Right atrium auricular region (tissue), 2 donors: ENCODE data around the gene SGCA. TPM values are rescaled to one million over a fixed set of nuclear protein-coding genes. Genes with fewer than 3 reads are reported as not detected.

Experiments used
- DNase-seq: peaks from one replicate; pipeline ENCODE4 v3.0.0-alpha.2; 2019; ENCODE audit warnings: low spot score
- H3K27ac ChIP-seq, 2 donors: fragments of 200-600 bp; sonication (generic); 1 replicate in 1 of 2; 2 replicates in 1 of 2; pipeline ENCODE4 v1.5.1; 2016 to 2019
- H3K27me3 ChIP-seq, 2 donors: fragments of 200-600 bp; sonication (generic); one replicate each; pipeline versions ENCODE4 v1.5.1 to v1.6.0; 2017 to 2019
- H3K36me3 ChIP-seq: fragments of 200-600 bp; sonication (generic); one replicate; pipeline ENCODE4 v1.5.1; 2016
- H3K4me1 ChIP-seq, 2 donors: fragments of 200-600 bp; sonication (generic); one replicate each; pipeline versions ENCODE4 v1.5.1 to v1.6.0; 2017 to 2019
- H3K4me3 ChIP-seq, 2 donors: fragments of 200-600 bp; sonication (generic); 1 replicate in 1 of 2; 2 replicates in 1 of 2; pipeline ENCODE4 v1.5.1; 2017 to 2019; ENCODE audit warnings: mild to moderate bottlenecking in 1 of 2, moderate library complexity in 1 of 2
- H3K9me3 ChIP-seq, 2 donors: fragments of 200-600 bp; sonication (generic); one replicate each; pipeline ENCODE4 v1.5.1; 2019
- total RNA-seq, 2 donors: library from RNA; depleted of rRNA; stranded (reverse); fragments of >200 nt; gene quantifications; one replicate each; pipeline ENCODE4 v1.1.0, GENCODE V29; 2016
- TF ChIP-seq, protein P1 (sequence below), 2 donors: fragments of 200-600 bp; sonication (generic); IDR thresholded peaks; one replicate each; pipeline ENCODE4 v1.5.1; 2019; ENCODE audit warnings: antibody characterized with exemption in 2 of 2

Gene SGCA
- total RNA-seq, 2 donors from 2014 or later, result 120 to 207 TPM

DNA sequence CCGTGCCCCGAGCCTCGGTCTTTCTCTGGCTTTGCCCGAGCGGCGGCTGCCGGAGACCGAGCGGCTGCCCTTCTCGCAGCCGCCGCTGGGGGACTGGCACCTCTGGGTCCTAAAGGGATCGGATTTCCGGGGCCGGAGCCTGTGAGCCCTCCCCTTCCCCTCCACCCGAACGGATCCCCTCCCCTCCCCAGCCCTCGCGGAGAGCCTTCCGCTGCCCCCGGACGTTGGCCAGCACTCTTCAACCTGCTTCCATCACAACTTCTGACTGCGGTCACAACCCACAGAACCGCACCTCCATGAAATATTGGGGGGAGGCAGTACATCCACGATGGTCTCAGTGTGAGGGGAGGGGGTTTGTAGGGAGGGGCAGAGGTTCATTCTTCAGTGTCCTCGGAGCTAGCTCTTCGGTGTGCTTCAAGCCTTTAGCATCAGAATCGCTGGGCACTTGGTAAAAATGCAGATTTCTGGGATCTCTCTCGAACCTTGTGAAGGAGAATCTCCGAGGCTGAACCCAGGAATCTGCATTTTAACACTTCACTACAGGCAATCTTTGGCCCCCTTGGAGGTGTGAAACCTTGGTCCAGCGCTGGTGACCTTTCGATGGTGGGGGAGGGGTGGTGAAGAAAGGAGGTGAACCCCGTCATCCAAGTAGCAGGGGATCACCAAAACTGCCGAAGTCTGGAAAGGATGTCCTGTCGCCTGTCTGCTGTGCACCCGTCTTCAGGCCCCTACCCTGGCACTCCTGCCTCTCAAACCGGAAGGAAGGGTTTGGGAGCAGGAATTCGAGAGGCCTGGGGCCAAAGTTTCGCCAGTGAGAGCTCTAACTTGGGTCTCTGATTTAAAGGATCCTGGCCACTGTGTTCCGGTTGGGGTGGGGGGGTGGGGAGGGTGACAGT is 14.5 kb upstream of the SGCA start:
- TF ChIP-seq, protein P1, sequence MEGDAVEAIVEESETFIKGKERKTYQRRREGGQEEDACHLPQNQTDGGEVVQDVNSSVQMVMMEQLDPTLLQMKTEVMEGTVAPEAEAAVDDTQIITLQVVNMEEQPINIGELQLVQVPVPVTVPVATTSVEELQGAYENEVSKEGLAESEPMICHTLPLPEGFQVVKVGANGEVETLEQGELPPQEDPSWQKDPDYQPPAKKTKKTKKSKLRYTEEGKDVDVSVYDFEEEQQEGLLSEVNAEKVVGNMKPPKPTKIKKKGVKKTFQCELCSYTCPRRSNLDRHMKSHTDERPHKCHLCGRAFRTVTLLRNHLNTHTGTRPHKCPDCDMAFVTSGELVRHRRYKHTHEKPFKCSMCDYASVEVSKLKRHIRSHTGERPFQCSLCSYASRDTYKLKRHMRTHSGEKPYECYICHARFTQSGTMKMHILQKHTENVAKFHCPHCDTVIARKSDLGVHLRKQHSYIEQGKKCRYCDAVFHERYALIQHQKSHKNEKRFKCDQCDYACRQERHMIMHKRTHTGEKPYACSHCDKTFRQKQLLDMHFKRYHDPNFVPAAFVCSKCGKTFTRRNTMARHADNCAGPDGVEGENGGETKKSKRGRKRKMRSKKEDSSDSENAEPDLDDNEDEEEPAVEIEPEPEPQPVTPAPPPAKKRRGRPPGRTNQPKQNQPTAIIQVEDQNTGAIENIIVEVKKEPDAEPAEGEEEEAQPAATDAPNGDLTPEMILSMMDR (IDR thresholded peaks at IDR 0.05), result peak; percentile 64 to 72
- peak; percentile 88 for DNase-seq
- peak overlapping the region; percentile 78 to 87 for H3K4me3 ChIP-seq
- no peaks in the 10 kb centered on the region for H3K27me3 ChIP-seq
- H3K4me1 ChIP-seq, result peaks cover 0 to 81% of the 10 kb centered on the region in 2 donors
- no peaks in the 10 kb centered on the region for H3K9me3 ChIP-seq
- no peaks in the 10 kb centered on the region for H3K36me3 ChIP-seq
- H3K27ac ChIP-seq, result peak overlapping the region; percentile 94 to 95

GRCh38 chr17:50151937-50152547 is 13.8 kb upstream of the SGCA start:
- Histone ChIP-seq H3K4me3 (peak overlapping the region; percentile 78 to 87), H3K9me3 (no peaks in the 10 kb centered on the region), H3K36me3 (no peaks in the 10 kb centered on the region), H3K27me3 (no peaks in the 10 kb centered on the region), H3K27ac (peak overlapping the region; percentile 94 to 95), H3K4me1 (peaks cover 0 to 74% of the 10 kb centered on the region in 2 donors)
- TF ChIP-seq, protein P1 (IDR thresholded peaks at IDR 0.05), result no peak
- DNase-seq, result peak; percentile 87

GRCh38 chr17:50152736-50153135 is 13.1 kb upstream of the SGCA start:
- H3K4me3 ChIP-seq, result peak overlapping the region in 1 of 2 donors; percentile 87
- no peaks in the 10 kb centered on the region for H3K27me3 ChIP-seq
- TF ChIP-seq, protein P1 (IDR thresholded peaks at IDR 0.05), result no peak
- H3K36me3 ChIP-seq, result no peaks in the 10 kb centered on the region
- H3K9me3 ChIP-seq, result no peaks in the 10 kb centered on the region
- no peak for DNase-seq
- H3K27ac ChIP-seq, result peak overlapping the region; percentile 94 to 95
- H3K4me1 ChIP-seq, result peaks cover 0 to 67% of the 10 kb centered on the region in 2 donors

- DNase-seq, result peak; percentile 86
- TF ChIP-seq, protein P1 (IDR thresholded peaks at IDR 0.05), result no peak
- no peaks in the 10 kb centered on the region for H3K27me3 ChIP-seq
Measured at GRCh38 chr17:50153650-50154575, 11.9 kb upstream of the SGCA start.

DNA sequence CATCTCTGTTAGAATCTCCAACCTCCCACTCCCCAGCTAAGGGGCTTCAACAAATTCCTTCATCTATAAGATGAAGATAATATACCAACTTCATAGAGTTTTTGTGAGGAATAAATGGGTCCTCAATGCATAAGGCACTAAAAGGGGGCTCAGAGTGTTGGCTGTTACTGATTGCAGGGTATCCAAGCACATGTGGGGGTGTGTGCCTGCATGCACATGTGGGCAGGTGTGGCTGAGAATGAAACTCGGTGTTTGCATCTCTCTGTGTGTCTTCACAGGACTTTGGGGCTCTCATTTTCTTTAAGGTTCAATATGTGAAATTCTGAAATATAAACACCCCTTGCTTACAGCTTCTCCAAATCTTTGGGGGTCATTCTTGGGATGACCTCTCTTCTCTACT is 11.2 kb upstream of the SGCA start:
- no peak for DNase-seq
- no peaks in the 10 kb centered on the region for H3K27me3 ChIP-seq

More at GRCh38 chr17:50153650-50154575, 11.9 kb upstream of the SGCA start:
- peak overlapping the region; percentile 94 to 95 for H3K27ac ChIP-seq
- no peaks in the 10 kb centered on the region for H3K36me3 ChIP-seq
- no peaks in the 10 kb centered on the region for H3K9me3 ChIP-seq
- H3K4me3 ChIP-seq, result no peak overlapping the region
- peaks cover 0 to 55% of the 10 kb centered on the region in 2 donors for H3K4me1 ChIP-seq

More for the DNA sequence above, 11.2 kb upstream of the SGCA start:
- Histone ChIP-seq H3K36me3 (no peaks in the 10 kb centered on the region), H3K4me1 (peaks cover 0 to 48% of the 10 kb centered on the region in 2 donors), H3K27ac (peak overlapping the region; percentile 94 to 95), H3K4me3 (no peak overlapping the region), H3K9me3 (no peaks in the 10 kb centered on the region)
- TF ChIP-seq, protein P1 (IDR thresholded peaks at IDR 0.05), result no peak
